Measurements from ENCODE around the gene WNT4. TPM values are rescaled to one million over a fixed set of nuclear protein-coding genes. Genes with fewer than 3 reads are reported as not detected.
A peak's percentile ranks its signal among the peaks of the same experiment; 100 is the strongest.

WNT4 gene
- total and polyA plus RNA-seq, 10 of the 15 experiments (the other 5 are each of a cell fraction or from before 2014, with no cell fraction given): 0.01 TPM; not detected in 9

GRCh38 chr1:22104865-22105437 is 37.9 kb downstream of the WNT4 start:
- CTCF ChIA-PET: interaction anchor here (0.6 to 2.0 kb wide), 20 partner anchors 7 to 1325 kb away, joined by 3 to 15 read pairs (median 3); no protein-coding TSS in a partner anchor
- intact Hi-C loops (cut with micrococcal nuclease; ENCODE audit: unreplicated experiment): loop anchor here (1.0 kb wide), 1 partner anchor 311 kb away; no protein-coding TSS in a partner anchor
- FAIRE-seq (no peak), DNase-seq (ENCODE audit: low read depth, low spot score) (no peak), ATAC-seq (peak; percentile 77)
- 27% methylated on average over 6 of the region's 6 CpGs for WGBS (ENCODE audit: insufficient coverage, insufficient replicate concordance, low lambda C conversion rate, missing lambda C conversion rate)
- in situ Hi-C loops (cut with MboI): no loop called here
- Histone ChIP-seq H3K36me3 (ENCODE audit: control insufficient read depth in 2 of 2, insufficient read depth in 2 of 2, low read length in 1 of 2) (peaks cover 3 to 7% of the 10 kb centered on the region in 2 experiments; a peak in 3 of 4 replicates), H3K27ac (ENCODE audit: control insufficient read depth, insufficient read depth) (peak overlapping the region; percentile 45), H3K4me3 (no peak overlapping the region), H3K4me2 (ENCODE audit: control insufficient read depth, insufficient read depth) (peak overlapping the region; percentile 17; the same call in 1 of the 2 replicates), H3K9ac (ENCODE audit: control insufficient read depth, insufficient read depth, low read length) (no peak overlapping the region), H3K4me1 (ENCODE audit: control insufficient read depth, insufficient read depth, low read length) (peaks cover 28% of the 10 kb centered on the region), H3K79me2 (ENCODE audit: control insufficient read depth, insufficient read depth, low read length) (peaks cover 16% of the 10 kb centered on the region), H3K27me3 (replicated peaks in 1 of 2; ENCODE audit: control insufficient read depth in 2 of 2, insufficient read depth in 2 of 2, low read length in 1 of 2) (no peaks in the 10 kb centered on the region), H3K9me3 (replicated peaks; ENCODE audit: control insufficient read depth, insufficient read depth, low read length) (no peaks in the 10 kb centered on the region), H2AFZ (ENCODE audit: control insufficient read depth, low read depth, low read length) (no peak overlapping the region), H4K20me1 (ENCODE audit: control insufficient read depth, insufficient read depth) (peaks cover 7% of the 10 kb centered on the region; the same call in 1 of the 2 replicates)
- BruUV-seq (replicated peaks): no TSS peak
- POLR2A ChIA-PET: no interaction called here
- SMC1A ChIA-PET (ENCODE audit: uncharacterized antibody, unreplicated experiment): interaction anchor here (0.5 to 1.9 kb wide), 9 partner anchors 10 to 312 kb away, joined by 3 to 8 read pairs (median 4); no protein-coding TSS in a partner anchor
- peak; percentile 94 for TF ChIP-seq ZNF24 (IDR thresholded peaks at IDR 0.05)
- peak; percentile 45; the same call in 1 of the 2 replicates for TF ChIP-seq RUNX3 (IDR thresholded peaks at IDR 0.05; ENCODE audit: low read length)
- peak; percentile 59; the same call in 1 of the 2 replicates for TF ChIP-seq SMARCA5 (IDR thresholded peaks at IDR 0.05)
- no peak for TF ChIP-seq PKNOX1 (IDR thresholded peaks at IDR 0.05)
- TF ChIP-seq FOXM1 (IDR thresholded peaks at IDR 0.05; ENCODE audit: low read depth, low read length): no peak
- 0 out of 2 replicates have a peak, but pooled peaks have one; percentile 35 for TF ChIP-seq ZNF217 (IDR thresholded peaks at IDR 0.05)
- RAD21 ChIA-PET (ENCODE audit: unreplicated experiment): interaction anchor here (1.1 to 2.0 kb wide), 5 partner anchors 26 to 311 kb away, joined by 3 to 12 read pairs (median 4); no protein-coding TSS in a partner anchor
